Kidney glomerular epithelial cell (primary cell): Measurements from ENCODE around the gene TWIST2.
A peak's percentile ranks its signal among the peaks of the same experiment; 100 is the strongest.

ENCODE experiments used
- DNase-seq: peaks from one replicate; lab custom pipeline; 2025; lab: John Stamatoyannopoulos, UW

TWIST2 gene

DNA sequence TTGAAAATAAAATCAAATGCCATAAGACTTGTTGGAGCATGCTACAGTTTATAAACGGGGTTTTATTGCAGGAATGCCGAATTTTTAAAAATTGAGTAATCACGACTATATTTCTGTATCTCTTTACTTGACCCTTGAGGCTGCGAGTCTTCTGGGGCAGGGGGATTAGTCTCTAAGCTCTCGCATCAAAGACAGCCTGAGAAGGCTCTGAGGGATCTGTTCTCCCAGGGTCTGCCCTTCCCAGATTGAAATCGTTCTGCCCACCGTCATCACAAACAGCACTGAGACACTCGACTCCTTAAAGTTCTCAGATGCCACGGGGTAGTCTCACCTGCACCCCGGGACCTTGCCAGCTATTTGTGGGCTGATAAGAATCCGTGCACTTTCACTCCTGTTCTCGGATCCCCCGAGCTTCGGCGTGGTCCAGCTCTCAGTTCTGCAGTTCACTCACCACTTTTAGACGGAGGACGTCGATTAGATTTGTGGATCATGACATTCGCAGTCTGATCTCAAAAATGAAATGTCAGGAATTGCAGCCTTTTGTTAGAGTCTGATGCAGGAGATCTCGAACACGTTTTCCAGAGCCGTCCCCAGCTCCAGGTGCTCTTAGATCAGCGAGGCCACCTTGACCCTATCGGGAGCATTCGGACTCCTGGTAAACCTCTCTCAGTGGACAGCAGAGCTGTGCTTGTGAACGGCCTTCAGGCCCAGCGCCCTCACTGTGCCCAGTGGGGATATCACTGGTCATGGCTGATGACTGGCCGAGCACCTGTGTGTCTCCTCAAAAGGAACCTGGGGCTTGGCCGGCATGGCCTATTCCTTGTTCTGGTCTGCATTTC lies 43.0 kb downstream of the TWIST2 start:
- no peak for DNase-seq

DNA sequence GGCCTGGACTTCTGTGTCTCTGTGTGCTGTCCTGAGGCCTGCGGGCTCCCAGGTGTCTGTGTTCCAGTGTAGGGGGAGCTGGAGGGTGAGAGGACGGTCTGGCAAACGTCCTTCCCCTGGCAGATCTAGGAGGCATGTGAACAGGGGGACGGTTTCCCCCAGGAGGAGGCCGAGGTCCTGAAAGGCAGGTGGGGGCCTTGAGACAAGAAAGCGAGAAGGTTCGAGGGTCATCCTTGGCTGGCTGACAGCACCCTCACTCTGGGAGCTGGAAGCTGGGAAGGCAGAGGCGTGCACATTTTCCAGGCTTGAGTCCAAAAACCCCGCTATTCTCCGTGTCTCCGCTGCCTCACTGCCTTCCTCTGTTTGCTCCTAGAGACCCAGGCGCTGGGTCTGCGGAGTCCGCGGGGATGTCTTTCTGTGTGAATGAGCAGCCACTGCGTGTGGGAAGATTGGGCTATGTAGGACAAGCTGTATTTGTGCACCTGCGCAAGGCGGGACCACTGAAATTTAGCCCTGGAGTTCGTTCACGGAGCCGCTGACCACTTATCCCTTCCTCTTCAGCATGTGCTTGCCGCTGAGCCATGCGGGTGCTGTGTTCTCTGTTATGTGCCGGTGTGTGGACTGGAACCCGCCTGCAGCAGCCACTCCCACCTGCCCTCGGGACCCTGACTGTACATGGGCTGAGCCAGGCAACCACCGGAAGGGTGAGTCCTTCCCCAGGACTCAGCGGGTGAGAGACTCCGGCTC lies 43.7 kb downstream of the TWIST2 start:
- DNase-seq: no peak

DNA sequence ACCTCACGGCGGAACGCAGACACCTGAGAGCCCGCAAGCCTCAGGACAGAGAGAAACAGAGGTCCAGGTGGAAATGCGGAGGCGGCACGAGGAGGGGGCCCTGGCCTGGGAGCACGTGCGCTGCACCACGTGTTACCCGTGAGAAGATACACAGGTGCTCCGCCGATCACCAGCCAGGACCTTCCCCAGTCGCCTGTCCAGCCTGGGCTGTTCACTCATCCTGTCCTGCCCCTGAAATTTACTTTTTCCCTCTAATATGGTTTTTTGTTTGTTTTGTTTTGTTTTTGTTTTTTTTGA lies 44.3 kb downstream of the TWIST2 start:
- no peak for DNase-seq

DNA sequence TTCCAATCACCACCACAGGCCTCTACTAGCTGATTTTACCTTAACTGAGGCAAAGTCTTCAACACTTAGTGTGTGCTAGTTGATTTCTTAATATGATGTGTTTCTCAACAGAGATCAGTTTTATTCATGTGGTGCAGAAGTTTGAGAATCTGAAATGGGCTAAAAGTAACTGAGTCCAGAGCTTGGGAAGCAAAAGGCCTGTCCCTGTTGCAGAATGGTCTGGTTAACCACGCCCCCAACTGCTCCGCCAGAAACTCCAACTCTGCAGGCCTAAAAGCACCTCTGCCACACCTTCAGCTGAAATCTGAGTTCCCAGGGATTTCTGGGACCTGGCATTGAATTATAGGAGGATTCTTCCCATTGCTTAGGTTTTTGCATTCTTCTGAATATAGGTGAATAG lies 44.9 kb downstream of the TWIST2 start:
- DNase-seq: no peak

DNA sequence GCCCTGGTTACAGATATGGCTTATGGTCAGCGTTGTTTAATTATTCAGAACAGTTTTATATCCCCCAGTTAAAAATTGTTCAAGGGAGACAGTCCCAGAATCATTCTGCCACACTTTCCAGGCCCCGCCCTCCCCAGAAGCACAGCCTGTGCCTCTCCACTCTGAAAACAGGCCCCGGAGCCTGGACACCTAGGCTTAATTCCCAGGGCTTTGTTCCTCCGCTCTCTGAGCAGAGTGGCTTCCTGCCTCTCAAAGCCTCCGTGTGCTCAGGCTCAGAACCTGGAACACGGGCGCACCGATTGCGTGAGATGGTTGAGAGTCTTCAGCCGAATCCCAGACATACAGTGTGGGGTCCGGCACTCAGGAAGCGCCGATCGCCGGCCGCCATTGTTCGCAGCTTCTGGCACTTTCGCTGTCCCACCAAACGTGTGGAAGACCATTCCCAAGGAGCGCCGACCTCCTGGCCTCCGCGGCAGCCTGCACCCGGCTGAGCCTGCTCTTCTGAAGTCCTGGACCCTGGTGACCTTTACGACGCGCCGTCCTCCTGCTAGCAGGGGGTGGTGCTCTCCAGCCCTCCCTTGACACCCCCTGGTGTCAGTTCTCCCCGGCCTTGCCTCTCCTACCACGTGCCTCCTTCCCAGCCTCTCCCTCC lies 45.6 kb downstream of the TWIST2 start:
- no peak for DNase-seq

DNA sequence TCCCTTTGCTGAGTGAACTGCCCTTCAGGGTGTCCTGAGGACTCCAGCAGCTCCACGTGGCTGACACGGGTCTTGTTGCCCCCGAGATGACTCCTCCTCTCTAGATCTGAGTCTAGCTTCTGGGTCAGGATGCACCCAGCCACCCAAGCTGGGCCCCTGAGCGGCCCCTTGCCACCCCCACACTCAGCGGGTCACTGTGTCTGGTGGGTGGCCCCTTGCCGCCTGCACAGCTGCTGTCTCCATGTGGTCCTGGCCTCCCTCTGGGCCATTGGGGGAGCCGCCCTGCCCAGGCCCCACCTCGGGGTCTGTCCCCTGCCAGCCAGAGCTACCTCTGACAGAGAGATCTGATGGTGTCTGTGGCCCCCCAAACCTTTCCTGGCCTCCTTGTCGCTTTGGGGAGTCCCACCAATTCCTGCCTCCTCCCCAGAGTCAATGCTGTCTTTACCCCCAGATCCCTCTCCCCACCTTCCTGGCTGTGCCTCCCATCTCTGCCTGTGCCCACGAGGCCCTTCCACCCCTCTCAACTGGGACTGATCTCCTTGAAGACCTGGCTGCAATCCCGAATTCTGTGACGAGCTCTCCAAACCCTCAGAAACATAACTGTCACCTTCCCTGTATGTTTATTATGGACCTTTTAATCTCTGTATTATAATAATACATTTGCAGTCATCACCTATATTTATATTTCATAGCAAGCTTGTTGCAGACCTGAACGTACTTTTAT lies 46.5 kb downstream of the TWIST2 start:
- no peak for DNase-seq

DNA sequence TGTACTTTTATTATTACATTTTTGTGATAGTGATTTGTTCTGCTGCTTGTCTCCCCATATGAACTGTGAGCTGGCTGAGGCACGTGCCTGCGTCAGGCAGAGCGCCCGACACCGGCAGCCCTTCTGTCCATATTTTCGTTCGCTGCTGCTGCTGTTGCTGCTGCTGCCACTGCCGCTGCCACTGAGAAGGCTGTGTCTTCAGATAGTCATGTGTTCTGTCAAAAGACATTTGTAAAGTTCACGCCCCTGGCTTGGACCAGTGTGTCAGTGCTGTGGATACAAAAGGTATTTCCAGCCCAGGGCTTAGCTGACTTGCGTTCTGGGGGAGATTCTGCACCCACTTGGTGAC lies 47.0 kb downstream of the TWIST2 start:
- DNase-seq: no peak

DNA sequence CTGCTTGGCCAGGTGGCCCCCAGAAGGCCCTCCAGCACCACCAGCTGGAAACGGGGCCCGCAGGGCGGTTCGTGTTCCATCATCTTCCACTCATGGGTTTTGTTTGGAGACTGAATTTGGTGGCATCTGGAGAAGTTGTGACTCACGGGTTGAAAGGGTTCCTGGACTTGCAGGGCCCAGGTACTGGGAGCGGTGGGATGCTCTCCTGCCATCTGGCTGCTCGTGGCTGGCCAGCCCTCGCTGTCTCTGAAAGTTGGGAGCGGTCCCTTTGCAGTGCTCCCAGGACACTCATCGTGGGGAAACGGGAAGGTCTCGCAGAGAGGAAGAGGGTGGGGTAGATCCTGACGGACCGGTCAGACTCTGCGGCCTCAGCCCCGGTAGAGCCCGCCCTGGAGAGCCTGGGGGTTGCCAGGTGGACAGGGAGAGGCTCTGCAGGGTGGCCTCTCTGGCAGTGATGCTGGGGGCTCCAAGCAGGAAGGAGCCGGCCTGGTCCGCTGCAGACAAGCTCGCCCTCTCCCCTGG lies 47.5 kb downstream of the TWIST2 start:
- no peak for DNase-seq

DNA sequence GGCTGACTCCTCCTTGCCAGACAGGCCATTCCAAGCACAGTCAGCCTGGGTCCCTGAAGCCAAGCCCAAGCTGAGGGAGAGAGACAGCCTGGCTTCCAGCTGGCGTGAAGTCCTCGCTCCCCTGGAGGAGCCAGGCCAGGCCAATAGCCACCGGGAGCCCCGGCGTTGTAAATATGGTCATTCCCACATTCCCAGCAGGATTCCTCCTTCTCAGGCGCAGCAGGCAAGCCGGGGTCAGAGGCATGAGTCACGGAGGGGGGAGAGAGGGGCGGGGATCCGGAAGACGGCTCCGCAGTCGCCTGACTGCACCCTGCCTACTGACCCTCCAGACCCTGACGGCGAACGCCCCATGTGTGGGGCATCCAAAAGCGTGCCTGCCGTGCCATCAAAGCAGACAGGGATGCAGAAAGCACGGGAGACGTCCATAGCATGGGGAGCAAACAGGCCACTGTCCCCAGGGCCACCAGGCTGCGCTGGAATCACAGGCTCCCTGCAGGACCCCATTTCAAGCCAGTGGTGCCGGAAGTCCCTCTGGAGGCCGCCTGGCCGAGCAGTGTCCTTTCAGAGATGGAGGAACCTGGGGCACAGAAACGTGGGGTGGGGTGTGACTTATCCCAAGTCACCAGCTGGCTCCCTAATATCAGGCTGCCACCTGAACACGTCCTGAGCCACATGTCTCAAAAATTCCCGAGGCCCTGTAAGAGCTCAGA lies 48.2 kb downstream of the TWIST2 start:
- DNase-seq: peak; percentile 40

DNA sequence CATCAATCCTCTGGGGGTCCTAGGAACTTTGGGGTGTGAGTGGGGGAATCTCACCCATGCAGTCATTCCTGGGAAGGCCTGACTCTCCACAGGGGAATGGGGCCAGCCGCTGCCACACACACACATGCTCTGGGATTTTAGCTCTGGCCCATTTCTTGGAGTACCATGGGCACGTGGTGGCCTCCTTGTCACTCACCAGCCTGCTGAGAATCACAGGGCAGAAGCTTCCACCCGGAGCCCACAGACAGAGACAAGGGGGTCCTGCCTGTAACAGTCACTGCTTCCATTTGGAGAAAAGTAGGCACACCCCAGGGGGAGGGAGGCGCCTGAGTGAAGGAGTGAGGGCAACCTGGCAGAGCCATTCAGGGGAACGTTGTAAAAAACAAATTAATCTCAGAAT lies 48.8 kb downstream of the TWIST2 start:
- DNase-seq: no peak

DNA sequence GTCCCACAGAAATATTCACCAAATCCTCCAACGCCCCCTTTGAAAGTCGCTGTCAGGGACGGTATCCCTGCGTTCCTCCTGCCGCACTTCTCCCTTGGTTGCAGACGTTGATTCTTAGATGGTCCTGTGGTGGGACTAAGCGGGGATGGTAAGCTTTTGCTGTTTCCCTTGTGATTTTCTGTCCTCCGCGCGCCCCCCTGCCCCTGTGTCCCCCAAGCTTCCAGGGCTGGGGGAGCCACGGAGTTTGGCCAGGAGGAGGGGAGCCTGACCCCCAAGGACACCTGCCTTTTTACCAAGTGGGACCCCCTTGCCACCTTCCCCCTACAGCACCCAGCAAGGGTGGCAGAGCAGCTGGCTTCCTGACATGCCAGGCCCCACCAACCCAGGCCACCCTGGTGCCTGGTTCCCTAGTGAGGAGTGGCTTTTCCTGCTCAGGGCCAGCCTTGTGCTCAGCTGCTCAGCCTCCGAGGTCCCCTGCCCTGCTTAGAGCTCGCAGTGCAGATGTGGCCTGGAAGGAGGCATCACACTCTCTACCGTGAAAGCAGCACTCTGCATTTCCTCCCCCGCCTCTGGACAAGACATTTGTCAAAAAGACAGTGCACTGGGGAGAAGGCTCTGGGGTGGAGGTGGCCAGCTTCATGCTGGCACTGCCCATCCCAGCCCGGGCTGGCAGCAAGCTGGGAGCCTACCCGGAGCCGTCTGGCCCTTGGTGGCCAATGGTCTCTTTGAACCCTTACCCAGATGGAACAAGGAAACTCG lies 49.4 kb downstream of the TWIST2 start:
- DNase-seq: no peak

DNA sequence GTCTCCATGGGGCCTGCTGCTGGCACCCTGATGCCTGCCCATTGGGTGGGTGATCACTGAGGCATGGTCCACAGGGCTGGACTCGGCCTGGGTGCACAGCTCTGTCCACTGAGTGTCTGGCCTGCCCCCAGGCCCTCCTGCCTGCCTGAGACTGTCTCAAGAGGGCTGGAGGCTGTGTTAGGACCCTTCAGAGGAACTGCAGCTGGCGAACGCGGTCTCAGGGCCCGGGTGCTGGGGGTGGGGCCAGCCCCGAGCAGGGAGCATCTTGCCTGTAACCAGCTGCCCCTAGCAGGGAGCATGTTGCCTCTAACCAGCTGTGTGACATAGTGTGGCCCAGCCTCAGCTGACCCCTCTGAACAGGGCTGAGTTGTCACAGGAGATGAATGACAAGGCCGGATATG lies 50.0 kb downstream of the TWIST2 start:
- DNase-seq: no peak

DNA sequence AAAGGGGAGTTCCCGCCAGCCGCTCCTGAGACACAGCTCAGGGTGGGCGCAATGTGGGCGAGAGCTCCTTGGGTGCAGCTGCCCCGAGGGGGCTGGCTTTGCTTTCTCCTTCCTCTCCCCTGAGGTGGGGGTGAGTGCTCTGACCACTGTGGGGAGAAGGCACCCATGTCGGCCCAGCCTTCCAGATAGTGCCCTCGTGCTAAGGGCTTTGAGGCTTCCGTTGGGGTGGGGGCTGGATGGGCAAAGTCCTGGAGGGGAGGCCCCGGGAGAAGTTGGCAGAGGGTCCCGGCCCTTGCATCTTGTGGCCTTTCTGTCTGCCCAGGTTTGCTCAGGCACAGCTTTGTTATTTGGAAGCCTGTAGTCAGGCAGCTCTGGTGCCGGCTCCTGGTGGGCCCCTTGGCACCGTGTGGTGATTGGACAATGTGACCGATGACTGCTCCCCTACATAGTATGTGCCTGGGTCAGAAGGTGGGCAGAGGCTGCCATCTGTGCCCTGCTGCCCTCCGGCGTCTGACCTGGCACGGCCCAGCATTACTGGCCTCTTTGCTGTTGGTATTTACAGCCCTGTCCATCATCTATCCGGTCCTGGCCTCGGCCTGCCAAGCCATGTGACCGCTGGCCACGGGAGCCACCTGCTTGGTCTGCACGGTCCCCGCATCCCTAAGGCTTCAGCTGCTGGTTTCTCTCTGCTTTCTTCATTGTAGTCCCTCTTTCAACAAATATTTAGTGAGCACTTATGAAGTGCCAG lies 50.8 kb downstream of the TWIST2 start:
- DNase-seq: no peak

DNA sequence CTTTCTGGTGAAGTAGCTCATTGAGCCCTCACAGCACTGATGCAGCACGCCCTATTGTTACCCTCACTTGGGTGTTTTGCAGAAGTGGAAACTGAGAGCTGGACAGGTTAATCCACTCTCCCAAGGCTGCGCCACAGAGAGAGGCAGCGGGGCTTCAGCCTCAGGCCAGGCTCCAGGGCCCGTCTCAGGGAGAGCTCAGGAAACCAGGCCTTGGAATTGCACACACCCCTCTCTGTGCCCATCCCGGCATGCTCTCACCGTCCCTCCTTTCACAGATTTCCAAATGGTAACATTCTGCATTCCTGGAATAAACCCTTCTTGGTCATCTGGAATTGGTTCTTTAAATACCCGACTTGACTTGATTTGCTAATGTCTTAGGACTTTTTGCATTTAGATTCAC lies 51.5 kb downstream of the TWIST2 start:
- DNase-seq: no peak

DNA sequence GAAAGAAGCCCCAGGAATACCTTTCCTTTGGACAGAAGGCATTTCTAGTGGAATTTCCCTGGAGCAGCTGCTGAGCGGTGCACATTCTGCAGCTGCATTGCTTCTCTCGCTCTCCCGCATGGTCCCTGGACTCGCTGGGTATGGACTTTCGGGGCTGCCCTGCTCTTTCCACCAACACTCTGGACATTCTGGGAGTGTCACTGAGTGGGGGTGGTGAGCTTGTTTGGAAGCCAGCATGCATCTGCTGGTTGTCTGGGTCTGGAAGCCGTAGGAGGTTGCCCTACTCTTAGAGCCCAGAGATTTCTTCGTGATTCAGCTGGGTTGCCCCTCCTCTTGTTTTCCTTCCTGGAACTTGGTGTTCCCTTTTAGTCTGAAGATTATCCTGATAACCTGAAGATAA lies 52.6 kb downstream of the TWIST2 start:
- no peak for DNase-seq

DNA sequence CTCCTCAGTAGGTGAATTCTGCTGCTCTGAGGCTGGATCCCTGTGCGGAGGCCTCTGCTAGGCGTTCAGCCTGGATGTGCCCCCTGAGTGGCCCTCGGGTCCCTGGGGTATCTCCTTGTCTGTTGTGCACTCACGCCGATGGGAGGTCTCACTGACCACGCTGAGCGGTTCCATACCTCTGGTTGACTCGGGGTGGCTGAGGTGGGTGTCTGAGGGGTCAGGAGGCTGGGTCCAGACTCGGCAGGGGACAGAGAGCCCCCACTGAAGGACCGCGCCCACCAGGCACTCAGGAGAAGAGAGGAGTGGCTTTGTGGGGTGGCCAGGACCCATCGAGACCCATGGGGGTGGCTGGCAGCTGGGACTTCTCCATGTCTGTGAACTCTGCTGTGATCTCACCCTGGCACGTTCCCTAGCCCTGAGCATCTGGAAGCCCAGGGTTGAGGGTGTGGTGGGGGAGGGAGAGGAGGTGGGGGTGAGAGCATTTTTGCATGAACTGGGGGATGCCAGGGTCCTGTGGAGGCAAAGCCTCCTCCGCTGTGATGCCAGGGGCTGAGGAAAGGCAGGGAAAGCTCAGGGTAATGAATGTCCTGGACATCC lies 53.7 kb downstream of the TWIST2 start:
- DNase-seq: no peak

DNA sequence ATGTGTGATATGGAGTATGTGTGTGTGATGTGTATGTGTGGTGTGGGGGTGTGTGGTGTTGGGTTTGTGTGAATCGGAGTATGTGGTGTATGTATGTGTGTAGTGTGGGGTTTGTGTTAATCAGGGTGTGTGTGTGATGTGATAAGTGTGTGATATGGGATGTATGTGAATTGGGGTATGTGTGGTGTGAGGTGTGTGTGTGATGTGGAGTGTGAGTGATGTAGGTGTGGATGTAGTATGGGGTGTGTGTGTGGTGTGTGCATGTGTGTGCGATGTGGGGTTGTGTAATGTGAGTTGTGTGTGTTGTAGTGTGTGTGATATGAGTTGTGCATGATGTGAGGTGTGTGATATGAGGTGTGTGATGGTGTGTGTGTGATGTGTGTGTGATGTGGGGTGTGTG lies 54.4 kb downstream of the TWIST2 start:
- no peak for DNase-seq

DNA sequence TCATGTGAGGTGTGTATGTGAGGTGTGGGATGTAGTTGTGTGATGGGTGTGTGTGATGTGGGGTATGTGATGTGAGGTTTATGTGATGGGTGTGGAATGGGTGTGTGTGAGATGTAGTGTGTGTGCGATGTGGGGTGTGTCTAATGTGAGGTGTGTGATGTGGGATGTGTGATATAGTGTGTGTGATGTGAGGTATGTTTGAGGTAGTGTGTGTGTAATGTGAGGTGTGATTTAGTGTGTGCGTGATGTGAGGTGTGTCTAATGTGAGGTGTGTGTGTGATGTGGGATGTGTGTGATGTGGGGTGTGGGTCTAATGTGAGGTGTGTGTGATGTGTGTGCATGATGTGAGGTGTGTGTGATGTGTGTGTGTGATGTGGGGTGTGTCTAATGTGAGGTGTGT lies 55.3 kb downstream of the TWIST2 start:
- no peak for DNase-seq

DNA sequence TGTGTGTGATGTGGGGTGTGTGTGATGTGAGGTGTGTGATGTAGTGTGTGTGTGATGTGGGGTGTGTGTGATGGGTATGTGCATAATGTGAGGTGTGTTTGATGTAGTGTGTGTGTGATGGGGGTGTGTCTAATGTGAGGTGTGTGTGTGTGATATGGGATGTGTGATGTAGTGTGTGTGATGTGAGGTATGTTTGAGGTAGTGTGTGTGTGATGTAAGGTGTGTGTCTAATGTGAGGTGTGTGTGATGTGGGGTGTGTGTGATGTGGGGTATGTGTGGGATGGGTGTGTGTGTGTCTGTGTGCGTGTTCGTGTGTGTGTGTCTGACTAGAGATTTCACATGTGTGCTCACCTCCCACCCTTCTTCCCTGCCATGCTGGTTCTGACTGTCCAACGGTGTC lies 56.3 kb downstream of the TWIST2 start:
- DNase-seq: no peak

DNA sequence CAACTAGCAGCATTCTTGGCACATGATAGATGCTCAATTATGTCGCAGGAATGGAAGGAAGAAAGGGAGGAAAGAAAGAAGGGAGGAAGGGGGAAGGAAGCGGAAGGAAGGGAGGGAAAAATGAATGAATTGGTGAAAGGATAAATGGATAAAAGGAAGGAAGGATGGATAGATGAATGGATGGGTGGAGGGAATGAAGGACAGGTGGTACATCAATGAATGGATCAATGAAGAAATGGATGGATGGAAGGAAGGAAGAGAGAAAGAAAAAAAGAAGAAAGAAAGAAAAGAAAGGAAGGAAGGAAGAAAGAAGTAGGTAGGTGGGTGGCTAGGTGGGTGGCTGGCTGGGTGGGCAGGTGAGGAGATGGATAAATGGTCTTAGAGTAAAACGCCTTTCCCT lies 56.8 kb downstream of the TWIST2 start:
- no peak for DNase-seq
